ENCODE data around the gene XYLB.

DNA sequence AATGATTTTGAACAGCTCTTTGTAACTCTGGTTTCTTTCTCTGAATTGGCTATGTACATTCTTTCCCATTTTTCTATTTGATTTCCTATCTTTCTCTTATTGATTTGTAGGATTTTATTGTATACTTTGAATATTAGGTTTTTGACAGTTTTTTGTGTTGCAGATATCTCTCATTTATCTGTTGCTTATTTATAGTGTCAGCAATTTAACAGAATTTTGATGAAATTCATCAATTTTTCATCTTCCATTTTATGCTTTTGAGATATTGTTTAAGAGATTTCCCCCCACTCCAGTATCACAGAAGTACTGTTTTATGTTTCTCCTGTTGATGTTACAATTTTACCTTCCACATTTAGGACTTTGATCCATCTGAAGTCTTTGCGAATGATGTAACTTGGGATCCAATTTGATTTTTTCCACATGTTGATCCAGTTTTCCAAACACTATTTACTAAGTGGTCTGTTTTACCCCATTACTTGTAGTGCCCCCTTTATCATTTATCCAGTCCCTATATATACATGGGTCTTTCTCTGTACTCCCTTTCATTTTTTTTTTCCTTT lies 46.1 kb downstream of the XYLB start:
- TF ChIP-seq, protein P1, sequence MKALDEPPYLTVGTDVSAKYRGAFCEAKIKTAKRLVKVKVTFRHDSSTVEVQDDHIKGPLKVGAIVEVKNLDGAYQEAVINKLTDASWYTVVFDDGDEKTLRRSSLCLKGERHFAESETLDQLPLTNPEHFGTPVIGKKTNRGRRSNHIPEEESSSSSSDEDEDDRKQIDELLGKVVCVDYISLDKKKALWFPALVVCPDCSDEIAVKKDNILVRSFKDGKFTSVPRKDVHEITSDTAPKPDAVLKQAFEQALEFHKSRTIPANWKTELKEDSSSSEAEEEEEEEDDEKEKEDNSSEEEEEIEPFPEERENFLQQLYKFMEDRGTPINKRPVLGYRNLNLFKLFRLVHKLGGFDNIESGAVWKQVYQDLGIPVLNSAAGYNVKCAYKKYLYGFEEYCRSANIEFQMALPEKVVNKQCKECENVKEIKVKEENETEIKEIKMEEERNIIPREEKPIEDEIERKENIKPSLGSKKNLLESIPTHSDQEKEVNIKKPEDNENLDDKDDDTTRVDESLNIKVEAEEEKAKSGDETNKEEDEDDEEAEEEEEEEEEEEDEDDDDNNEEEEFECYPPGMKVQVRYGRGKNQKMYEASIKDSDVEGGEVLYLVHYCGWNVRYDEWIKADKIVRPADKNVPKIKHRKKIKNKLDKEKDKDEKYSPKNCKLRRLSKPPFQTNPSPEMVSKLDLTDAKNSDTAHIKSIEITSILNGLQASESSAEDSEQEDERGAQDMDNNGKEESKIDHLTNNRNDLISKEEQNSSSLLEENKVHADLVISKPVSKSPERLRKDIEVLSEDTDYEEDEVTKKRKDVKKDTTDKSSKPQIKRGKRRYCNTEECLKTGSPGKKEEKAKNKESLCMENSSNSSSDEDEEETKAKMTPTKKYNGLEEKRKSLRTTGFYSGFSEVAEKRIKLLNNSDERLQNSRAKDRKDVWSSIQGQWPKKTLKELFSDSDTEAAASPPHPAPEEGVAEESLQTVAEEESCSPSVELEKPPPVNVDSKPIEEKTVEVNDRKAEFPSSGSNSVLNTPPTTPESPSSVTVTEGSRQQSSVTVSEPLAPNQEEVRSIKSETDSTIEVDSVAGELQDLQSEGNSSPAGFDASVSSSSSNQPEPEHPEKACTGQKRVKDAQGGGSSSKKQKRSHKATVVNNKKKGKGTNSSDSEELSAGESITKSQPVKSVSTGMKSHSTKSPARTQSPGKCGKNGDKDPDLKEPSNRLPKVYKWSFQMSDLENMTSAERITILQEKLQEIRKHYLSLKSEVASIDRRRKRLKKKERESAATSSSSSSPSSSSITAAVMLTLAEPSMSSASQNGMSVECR (CRISPR knock-in tag; IDR thresholded peaks at IDR 0.05; ENCODE audit: borderline replicate concordance) = no peak
- TF ChIP-seq, protein P2, sequence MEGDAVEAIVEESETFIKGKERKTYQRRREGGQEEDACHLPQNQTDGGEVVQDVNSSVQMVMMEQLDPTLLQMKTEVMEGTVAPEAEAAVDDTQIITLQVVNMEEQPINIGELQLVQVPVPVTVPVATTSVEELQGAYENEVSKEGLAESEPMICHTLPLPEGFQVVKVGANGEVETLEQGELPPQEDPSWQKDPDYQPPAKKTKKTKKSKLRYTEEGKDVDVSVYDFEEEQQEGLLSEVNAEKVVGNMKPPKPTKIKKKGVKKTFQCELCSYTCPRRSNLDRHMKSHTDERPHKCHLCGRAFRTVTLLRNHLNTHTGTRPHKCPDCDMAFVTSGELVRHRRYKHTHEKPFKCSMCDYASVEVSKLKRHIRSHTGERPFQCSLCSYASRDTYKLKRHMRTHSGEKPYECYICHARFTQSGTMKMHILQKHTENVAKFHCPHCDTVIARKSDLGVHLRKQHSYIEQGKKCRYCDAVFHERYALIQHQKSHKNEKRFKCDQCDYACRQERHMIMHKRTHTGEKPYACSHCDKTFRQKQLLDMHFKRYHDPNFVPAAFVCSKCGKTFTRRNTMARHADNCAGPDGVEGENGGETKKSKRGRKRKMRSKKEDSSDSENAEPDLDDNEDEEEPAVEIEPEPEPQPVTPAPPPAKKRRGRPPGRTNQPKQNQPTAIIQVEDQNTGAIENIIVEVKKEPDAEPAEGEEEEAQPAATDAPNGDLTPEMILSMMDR (IDR thresholded peaks at IDR 0.05) = no peak
- no peak for TF ChIP-seq NR3C1 (CRISPR knock-in tag; conservative IDR thresholded peaks at IDR 0.05; ENCODE audit: low read depth)
- TF ChIP-seq ZNF121 (CRISPR knock-in tag; IDR thresholded peaks at IDR 0.05) = no peak
- no peak for TF ChIP-seq NR2C2 (CRISPR knock-in tag; IDR thresholded peaks at IDR 0.05)
- TF ChIP-seq, protein P3, sequence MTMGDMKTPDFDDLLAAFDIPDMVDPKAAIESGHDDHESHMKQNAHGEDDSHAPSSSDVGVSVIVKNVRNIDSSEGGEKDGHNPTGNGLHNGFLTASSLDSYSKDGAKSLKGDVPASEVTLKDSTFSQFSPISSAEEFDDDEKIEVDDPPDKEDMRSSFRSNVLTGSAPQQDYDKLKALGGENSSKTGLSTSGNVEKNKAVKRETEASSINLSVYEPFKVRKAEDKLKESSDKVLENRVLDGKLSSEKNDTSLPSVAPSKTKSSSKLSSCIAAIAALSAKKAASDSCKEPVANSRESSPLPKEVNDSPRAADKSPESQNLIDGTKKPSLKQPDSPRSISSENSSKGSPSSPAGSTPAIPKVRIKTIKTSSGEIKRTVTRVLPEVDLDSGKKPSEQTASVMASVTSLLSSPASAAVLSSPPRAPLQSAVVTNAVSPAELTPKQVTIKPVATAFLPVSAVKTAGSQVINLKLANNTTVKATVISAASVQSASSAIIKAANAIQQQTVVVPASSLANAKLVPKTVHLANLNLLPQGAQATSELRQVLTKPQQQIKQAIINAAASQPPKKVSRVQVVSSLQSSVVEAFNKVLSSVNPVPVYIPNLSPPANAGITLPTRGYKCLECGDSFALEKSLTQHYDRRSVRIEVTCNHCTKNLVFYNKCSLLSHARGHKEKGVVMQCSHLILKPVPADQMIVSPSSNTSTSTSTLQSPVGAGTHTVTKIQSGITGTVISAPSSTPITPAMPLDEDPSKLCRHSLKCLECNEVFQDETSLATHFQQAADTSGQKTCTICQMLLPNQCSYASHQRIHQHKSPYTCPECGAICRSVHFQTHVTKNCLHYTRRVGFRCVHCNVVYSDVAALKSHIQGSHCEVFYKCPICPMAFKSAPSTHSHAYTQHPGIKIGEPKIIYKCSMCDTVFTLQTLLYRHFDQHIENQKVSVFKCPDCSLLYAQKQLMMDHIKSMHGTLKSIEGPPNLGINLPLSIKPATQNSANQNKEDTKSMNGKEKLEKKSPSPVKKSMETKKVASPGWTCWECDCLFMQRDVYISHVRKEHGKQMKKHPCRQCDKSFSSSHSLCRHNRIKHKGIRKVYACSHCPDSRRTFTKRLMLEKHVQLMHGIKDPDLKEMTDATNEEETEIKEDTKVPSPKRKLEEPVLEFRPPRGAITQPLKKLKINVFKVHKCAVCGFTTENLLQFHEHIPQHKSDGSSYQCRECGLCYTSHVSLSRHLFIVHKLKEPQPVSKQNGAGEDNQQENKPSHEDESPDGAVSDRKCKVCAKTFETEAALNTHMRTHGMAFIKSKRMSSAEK (CRISPR knock-in tag; IDR thresholded peaks at IDR 0.05; ENCODE audit: borderline replicate concordance) = no peak
- no peak for TF ChIP-seq FOXP1 (CRISPR knock-in tag; IDR thresholded peaks at IDR 0.05; ENCODE audit: borderline replicate concordance)
- TF ChIP-seq ZNF232 (CRISPR knock-in tag; IDR thresholded peaks at IDR 0.05) = no peak
- TF ChIP-seq IRF2 (CRISPR knock-in tag; IDR thresholded peaks at IDR 0.05; ENCODE audit: borderline replicate concordance, low read depth) = no peak
- TF ChIP-seq JUN (CRISPR knock-in tag; IDR thresholded peaks at IDR 0.05) = no peak
- TF ChIP-seq SMAD3 (CRISPR knock-in tag; IDR thresholded peaks at IDR 0.05; ENCODE audit: borderline replicate concordance) = no peak
- TF ChIP-seq ZNF423 (CRISPR knock-in tag; IDR thresholded peaks at IDR 0.05) = no peak
- no peak for TF ChIP-seq RELA (CRISPR knock-in tag; IDR thresholded peaks at IDR 0.05; ENCODE audit: borderline replicate concordance)
- no peak for TF ChIP-seq TP53 (CRISPR knock-in tag; IDR thresholded peaks at IDR 0.05)
